ENCODE data around the gene SOD1. TPM values are rescaled to one million over a fixed set of nuclear protein-coding genes. Genes with fewer than 3 reads are reported as not detected.

SOD1 gene
- total RNA-seq, 1 donor from 2014 or later: 145 TPM

- Mint-ChIP-seq H3K36me3 (ENCODE audit: low read depth, unreplicated experiment) (peaks cover 44% of the 10 kb centered on the region), H3K27me3 (ENCODE audit: unreplicated experiment) (no peaks in the 10 kb centered on the region), H3K4me3 (ENCODE audit: unreplicated experiment) (peak overlapping the region; percentile 13), H3K9me3 (ENCODE audit: unreplicated experiment) (no peaks in the 10 kb centered on the region), H3K4me1 (ENCODE audit: unreplicated experiment) (no peaks in the 10 kb centered on the region), H3K27ac (ENCODE audit: unreplicated experiment) (no peak overlapping the region)
- DNase-seq (ENCODE audit: low spot score): no peak
- TF ChIP-seq, protein P1, sequence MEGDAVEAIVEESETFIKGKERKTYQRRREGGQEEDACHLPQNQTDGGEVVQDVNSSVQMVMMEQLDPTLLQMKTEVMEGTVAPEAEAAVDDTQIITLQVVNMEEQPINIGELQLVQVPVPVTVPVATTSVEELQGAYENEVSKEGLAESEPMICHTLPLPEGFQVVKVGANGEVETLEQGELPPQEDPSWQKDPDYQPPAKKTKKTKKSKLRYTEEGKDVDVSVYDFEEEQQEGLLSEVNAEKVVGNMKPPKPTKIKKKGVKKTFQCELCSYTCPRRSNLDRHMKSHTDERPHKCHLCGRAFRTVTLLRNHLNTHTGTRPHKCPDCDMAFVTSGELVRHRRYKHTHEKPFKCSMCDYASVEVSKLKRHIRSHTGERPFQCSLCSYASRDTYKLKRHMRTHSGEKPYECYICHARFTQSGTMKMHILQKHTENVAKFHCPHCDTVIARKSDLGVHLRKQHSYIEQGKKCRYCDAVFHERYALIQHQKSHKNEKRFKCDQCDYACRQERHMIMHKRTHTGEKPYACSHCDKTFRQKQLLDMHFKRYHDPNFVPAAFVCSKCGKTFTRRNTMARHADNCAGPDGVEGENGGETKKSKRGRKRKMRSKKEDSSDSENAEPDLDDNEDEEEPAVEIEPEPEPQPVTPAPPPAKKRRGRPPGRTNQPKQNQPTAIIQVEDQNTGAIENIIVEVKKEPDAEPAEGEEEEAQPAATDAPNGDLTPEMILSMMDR (IDR thresholded peaks at IDR 0.05; ENCODE audit: unreplicated experiment): no peak
Measured at GRCh38 chr21:31686272-31686915, 26.9 kb downstream of the SOD1 start.

- peaks cover 41% of the 10 kb centered on the region for H3K36me3 Mint-ChIP-seq (ENCODE audit: low read depth, unreplicated experiment)
Measured at GRCh38 chr21:31687108-31687507, 27.6 kb downstream of the SOD1 start.

DNA sequence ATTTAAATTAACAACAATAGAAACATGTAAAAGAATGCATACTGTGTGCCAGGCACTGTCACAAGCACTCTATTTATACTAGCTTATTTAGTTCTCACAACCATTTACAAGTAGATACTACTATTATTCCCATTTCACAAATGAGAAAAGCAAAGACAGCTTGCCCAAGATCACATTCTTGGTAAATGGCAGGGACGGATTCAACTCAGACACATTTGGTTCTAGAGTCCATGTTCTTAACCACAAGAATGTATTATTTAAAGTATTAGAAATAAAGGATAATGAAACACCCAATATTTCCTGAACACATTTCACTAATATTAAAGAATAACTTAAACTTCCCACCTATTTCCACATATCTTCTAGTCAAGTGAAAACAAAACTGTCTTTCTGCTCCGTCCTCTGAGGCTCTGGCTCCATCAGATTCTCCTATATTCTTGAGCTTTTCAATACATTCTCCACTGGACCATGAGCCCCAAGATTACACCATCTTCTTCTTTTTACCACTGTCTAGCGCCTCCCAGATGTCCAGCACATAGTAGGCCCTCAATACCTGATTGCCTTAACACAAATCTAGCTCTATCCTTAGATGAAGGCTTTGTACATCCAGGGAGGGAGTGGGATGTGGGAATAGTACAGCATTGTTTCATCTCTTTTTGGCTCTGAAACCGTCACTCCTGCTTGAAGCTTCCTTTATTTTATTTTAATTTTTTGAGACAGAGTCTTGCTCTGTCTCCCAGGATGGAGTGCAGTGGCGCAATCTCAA lies 29.3 kb downstream of the SOD1 start:
- H3K4me1 Mint-ChIP-seq (ENCODE audit: unreplicated experiment): no peaks in the 10 kb centered on the region
- DNase-seq (ENCODE audit: low spot score): no peak
- no peaks in the 10 kb centered on the region for H3K9me3 Mint-ChIP-seq (ENCODE audit: unreplicated experiment)
- TF ChIP-seq, protein P1 (IDR thresholded peaks at IDR 0.05; ENCODE audit: unreplicated experiment): no peak
- H3K27me3 Mint-ChIP-seq (ENCODE audit: unreplicated experiment): no peaks in the 10 kb centered on the region
- no peak overlapping the region for H3K4me3 Mint-ChIP-seq (ENCODE audit: unreplicated experiment)
- H3K27ac Mint-ChIP-seq (ENCODE audit: unreplicated experiment): no peak overlapping the region
- peaks cover 42% of the 10 kb centered on the region for H3K36me3 Mint-ChIP-seq (ENCODE audit: low read depth, unreplicated experiment)

More at GRCh38 chr21:31687108-31687507, 27.6 kb downstream of the SOD1 start:
- no peak for DNase-seq (ENCODE audit: low spot score)
- TF ChIP-seq, protein P1 (IDR thresholded peaks at IDR 0.05; ENCODE audit: unreplicated experiment): no peak
- Mint-ChIP-seq H3K4me1 (ENCODE audit: unreplicated experiment) (no peaks in the 10 kb centered on the region), H3K9me3 (ENCODE audit: unreplicated experiment) (no peaks in the 10 kb centered on the region), H3K4me3 (ENCODE audit: unreplicated experiment) (peak overlapping the region; percentile 13), H3K27ac (ENCODE audit: unreplicated experiment) (no peak overlapping the region), H3K27me3 (ENCODE audit: unreplicated experiment) (no peaks in the 10 kb centered on the region)

GRCh38 chr21:31693222-31693621 lies 33.7 kb downstream of the SOD1 start:
- Mint-ChIP-seq H3K27me3 (ENCODE audit: unreplicated experiment) (no peaks in the 10 kb centered on the region), H3K27ac (ENCODE audit: unreplicated experiment) (no peak overlapping the region), H3K9me3 (ENCODE audit: unreplicated experiment) (no peaks in the 10 kb centered on the region), H3K4me3 (ENCODE audit: unreplicated experiment) (no peak overlapping the region), H3K4me1 (ENCODE audit: unreplicated experiment) (no peaks in the 10 kb centered on the region), H3K36me3 (ENCODE audit: low read depth, unreplicated experiment) (peaks cover 30% of the 10 kb centered on the region)
- TF ChIP-seq, protein P1 (IDR thresholded peaks at IDR 0.05; ENCODE audit: unreplicated experiment): no peak
- DNase-seq (ENCODE audit: low spot score): no peak

DNA sequence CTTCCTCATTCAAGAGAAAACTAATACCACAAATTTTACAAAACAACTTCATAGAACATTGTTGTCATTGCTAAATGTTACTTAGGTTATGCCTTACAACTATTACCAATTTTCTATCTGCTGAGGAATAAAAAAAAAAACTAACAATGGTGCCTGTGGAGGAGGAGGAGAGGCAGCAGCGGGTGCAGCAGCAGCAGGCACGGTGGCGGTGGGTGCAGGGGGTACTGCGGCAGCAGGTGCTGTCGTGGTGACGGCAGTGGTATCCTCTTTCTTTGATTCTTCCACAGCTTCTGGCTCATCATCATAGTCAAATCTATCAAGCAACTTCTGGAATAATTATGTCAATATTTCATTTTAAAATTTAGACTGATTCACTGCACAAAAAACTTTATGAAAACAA lies 36.9 kb downstream of the SOD1 start:
- H3K27me3 Mint-ChIP-seq (ENCODE audit: unreplicated experiment): no peaks in the 10 kb centered on the region
- no peak for DNase-seq (ENCODE audit: low spot score)
- no peak overlapping the region for H3K27ac Mint-ChIP-seq (ENCODE audit: unreplicated experiment)
- H3K4me3 Mint-ChIP-seq (ENCODE audit: unreplicated experiment): no peak overlapping the region
- TF ChIP-seq, protein P1 (IDR thresholded peaks at IDR 0.05; ENCODE audit: unreplicated experiment): no peak
- H3K9me3 Mint-ChIP-seq (ENCODE audit: unreplicated experiment): no peaks in the 10 kb centered on the region
- H3K36me3 Mint-ChIP-seq (ENCODE audit: low read depth, unreplicated experiment): peaks cover 22% of the 10 kb centered on the region
- no peaks in the 10 kb centered on the region for H3K4me1 Mint-ChIP-seq (ENCODE audit: unreplicated experiment)
